ENCODE results near the gene CELSR1. TPM values are rescaled to one million over a fixed set of nuclear protein-coding genes. Genes with fewer than 3 reads are reported as not detected.

CELSR1 gene
- total RNA-seq, 3 donors from 2014 or later (not counting 1 experiment from before 2014, with no cell fraction given) = 0.89 to 3.9 (median 1.9) TPM

DNA sequence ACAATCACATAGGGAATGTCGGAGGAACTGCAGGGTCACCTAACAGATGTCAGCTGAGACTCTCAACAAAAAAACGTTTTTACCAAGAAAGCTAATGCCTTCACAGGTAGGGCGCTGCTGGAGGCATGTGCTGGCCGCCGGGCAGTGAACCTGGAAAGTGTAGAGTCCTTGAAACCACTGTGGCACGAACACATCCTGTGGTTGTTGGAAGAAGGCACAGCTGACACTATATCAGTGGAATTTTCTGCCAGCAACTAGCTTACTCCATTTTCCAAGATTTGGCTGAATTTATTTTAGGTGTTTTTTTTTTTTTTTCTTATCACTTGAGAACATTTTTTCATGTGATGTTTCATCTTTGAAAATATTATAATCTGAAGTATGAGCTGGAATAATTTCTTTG is 187.7 kb downstream of the CELSR1 start:
- peaks cover 81% of the 10 kb centered on the region for H3K36me3 ChIP-seq (ENCODE audit: control insufficient read depth, insufficient read depth, low read length)
- no peaks in the 10 kb centered on the region for H3K4me1 ChIP-seq (ENCODE audit: control insufficient read depth, insufficient read depth, low read length)
- Mint-ChIP-seq H3K36me3 (peaks cover 8% of the 10 kb centered on the region), H3K4me1 (no peaks in the 10 kb centered on the region), H3K9me3 (no peaks in the 10 kb centered on the region), H3K27me3 (ENCODE audit: low read depth in 2 of 2) (no peaks in the 10 kb centered on the region), H3K4me3 (no peak overlapping the region), H3K27ac (no peak overlapping the region)
- ATAC-seq (no peak), DNase-seq (no peak)
- H3K27ac ChIP-seq (ENCODE audit: low read length) = no peak overlapping the region
- H3K9me3 ChIP-seq (ENCODE audit: control insufficient read depth, insufficient read depth, low read length) = no peaks in the 10 kb centered on the region
- TF ChIP-seq, protein P1, sequence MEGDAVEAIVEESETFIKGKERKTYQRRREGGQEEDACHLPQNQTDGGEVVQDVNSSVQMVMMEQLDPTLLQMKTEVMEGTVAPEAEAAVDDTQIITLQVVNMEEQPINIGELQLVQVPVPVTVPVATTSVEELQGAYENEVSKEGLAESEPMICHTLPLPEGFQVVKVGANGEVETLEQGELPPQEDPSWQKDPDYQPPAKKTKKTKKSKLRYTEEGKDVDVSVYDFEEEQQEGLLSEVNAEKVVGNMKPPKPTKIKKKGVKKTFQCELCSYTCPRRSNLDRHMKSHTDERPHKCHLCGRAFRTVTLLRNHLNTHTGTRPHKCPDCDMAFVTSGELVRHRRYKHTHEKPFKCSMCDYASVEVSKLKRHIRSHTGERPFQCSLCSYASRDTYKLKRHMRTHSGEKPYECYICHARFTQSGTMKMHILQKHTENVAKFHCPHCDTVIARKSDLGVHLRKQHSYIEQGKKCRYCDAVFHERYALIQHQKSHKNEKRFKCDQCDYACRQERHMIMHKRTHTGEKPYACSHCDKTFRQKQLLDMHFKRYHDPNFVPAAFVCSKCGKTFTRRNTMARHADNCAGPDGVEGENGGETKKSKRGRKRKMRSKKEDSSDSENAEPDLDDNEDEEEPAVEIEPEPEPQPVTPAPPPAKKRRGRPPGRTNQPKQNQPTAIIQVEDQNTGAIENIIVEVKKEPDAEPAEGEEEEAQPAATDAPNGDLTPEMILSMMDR (IDR thresholded peaks at IDR 0.05) = no peak
- intact Hi-C loops (cut with micrococcal nuclease) = no loop called here
- no peaks in the 10 kb centered on the region for H3K27me3 ChIP-seq (ENCODE audit: control insufficient read depth, insufficient read depth, low read length)
- WGBS (ENCODE audit: insufficient coverage) = 85% methylated on average over 6 of the region's 6 CpGs
- no peak overlapping the region for H3K4me3 ChIP-seq (ENCODE audit: low read length)

DNA sequence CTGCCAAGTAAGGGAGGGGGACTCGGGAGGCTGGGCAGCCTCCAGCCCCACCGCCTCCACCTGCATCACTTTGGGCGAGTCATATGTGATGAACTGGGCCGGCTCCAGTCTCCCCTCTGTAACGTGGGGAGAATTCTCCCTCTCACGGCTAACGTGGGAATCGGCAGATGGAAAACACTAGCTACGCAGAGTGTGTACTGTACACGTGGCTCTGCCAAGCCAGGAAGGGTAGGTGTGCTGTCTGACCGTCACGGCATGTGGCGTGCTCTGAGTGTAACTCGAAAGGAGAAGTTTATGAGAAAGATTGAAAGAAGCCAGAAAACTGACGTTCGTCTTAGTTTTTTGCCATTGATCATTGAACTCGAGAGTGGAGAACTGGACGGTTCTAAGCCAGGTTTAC is 188.2 kb downstream of the CELSR1 start:
- DNase-seq = no peak
- Histone ChIP-seq H3K27ac (ENCODE audit: low read length) (no peak overlapping the region), H3K4me1 (ENCODE audit: control insufficient read depth, insufficient read depth, low read length) (no peaks in the 10 kb centered on the region), H3K36me3 (ENCODE audit: control insufficient read depth, insufficient read depth, low read length) (peaks cover 81% of the 10 kb centered on the region), H3K27me3 (ENCODE audit: control insufficient read depth, insufficient read depth, low read length) (no peaks in the 10 kb centered on the region), H3K9me3 (ENCODE audit: control insufficient read depth, insufficient read depth, low read length) (no peaks in the 10 kb centered on the region), H3K4me3 (ENCODE audit: low read length) (no peak overlapping the region)
- TF ChIP-seq, protein P1 (IDR thresholded peaks at IDR 0.05) = no peak
- no peak overlapping the region for H3K27ac Mint-ChIP-seq
- intact Hi-C loops (cut with micrococcal nuclease) = no loop called here
- H3K4me1 Mint-ChIP-seq = no peaks in the 10 kb centered on the region
- peaks cover 12% of the 10 kb centered on the region for H3K36me3 Mint-ChIP-seq
- ATAC-seq = no peak
- H3K27me3 Mint-ChIP-seq (ENCODE audit: low read depth in 2 of 2) = no peaks in the 10 kb centered on the region
- 93% methylated on average over 18 of the region's 18 CpGs for WGBS (ENCODE audit: insufficient coverage)
- no peaks in the 10 kb centered on the region for H3K9me3 Mint-ChIP-seq
- H3K4me3 Mint-ChIP-seq = no peak overlapping the region

DNA sequence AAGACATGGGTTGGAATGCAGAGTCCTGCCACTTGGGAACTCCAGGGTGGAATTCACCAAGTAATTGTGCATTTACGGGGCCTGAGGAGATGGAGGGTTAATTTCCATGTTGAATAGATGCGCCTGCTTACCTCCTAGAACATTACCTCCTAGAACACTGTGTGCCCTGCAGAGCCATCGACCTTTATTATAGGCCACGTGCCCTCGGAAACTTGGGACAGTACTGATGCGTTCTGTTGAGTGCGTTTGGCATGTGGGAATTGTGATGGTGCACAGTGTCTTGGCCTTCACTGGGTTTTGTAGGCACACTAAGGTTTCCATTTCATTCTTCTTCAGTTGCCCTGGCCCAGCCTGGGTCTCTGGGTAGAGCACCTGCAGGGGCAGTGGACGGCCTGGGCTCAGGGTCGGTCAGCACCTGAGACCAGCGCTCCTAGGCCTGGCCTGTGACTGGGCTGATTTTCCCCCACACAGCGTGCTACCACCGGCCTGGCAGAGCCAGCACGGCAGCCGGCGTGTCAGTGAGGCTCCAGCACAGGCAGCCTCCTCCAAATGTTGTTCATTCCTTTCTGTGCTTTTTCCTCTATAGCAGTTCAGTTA is 189.2 kb downstream of the CELSR1 start:
- 97% methylated on average over 14 of the region's 15 CpGs for WGBS (ENCODE audit: insufficient coverage)
- no peak for ATAC-seq
- H3K27ac Mint-ChIP-seq = no peak overlapping the region
- H3K9me3 ChIP-seq (ENCODE audit: control insufficient read depth, insufficient read depth, low read length) = no peaks in the 10 kb centered on the region
- TF ChIP-seq, protein P1 (IDR thresholded peaks at IDR 0.05) = no peak
- no peaks in the 10 kb centered on the region for H3K27me3 Mint-ChIP-seq (ENCODE audit: low read depth in 2 of 2)
- H3K4me1 ChIP-seq (ENCODE audit: control insufficient read depth, insufficient read depth, low read length) = no peaks in the 10 kb centered on the region
- H3K9me3 Mint-ChIP-seq = no peaks in the 10 kb centered on the region
- H3K36me3 Mint-ChIP-seq = peaks cover 15% of the 10 kb centered on the region
- peaks cover 80% of the 10 kb centered on the region for H3K36me3 ChIP-seq (ENCODE audit: control insufficient read depth, insufficient read depth, low read length)
- H3K4me3 ChIP-seq (ENCODE audit: low read length) = no peak overlapping the region
- H3K27ac ChIP-seq (ENCODE audit: low read length) = no peak overlapping the region
- intact Hi-C loops (cut with micrococcal nuclease) = no loop called here
- no peak for DNase-seq
- no peaks in the 10 kb centered on the region for H3K4me1 Mint-ChIP-seq
- H3K27me3 ChIP-seq (ENCODE audit: control insufficient read depth, insufficient read depth, low read length) = no peaks in the 10 kb centered on the region
- no peak overlapping the region for H3K4me3 Mint-ChIP-seq

DNA sequence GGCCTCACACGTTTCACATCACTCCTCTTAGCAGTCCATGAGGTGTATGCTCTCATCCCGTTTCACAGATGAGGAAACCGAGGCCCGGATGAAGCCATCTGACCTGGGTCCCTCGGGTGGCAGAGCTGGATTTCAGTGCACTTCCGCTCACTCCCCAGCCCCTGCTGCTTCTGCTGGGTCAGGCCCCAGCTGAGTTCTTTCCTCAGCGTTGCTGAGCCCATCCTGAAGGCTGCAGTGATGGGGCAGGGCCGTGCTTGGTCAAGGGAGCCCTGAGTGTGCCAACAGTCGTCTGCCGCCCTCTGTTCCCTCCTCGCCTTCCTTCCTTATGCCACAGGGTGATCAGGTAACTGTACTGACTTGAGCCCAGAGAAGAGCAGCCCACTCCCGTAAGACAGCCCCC is 189.8 kb downstream of the CELSR1 start:
- intact Hi-C loops (cut with micrococcal nuclease) = no loop called here
- Mint-ChIP-seq H3K4me3 (no peak overlapping the region), H3K4me1 (no peaks in the 10 kb centered on the region), H3K27me3 (ENCODE audit: low read depth in 2 of 2) (no peaks in the 10 kb centered on the region), H3K36me3 (peaks cover 15% of the 10 kb centered on the region), H3K9me3 (no peaks in the 10 kb centered on the region), H3K27ac (no peak overlapping the region)
- ATAC-seq = no peak
- no peaks in the 10 kb centered on the region for H3K27me3 ChIP-seq (ENCODE audit: control insufficient read depth, insufficient read depth, low read length)
- TF ChIP-seq, protein P1 (IDR thresholded peaks at IDR 0.05) = no peak
- DNase-seq = no peak
- no peak overlapping the region for H3K27ac ChIP-seq (ENCODE audit: low read length)
- 97% methylated on average over 12 of the region's 12 CpGs for WGBS (ENCODE audit: insufficient coverage)
- no peak overlapping the region for H3K4me3 ChIP-seq (ENCODE audit: low read length)
- no peaks in the 10 kb centered on the region for H3K4me1 ChIP-seq (ENCODE audit: control insufficient read depth, insufficient read depth, low read length)
- H3K9me3 ChIP-seq (ENCODE audit: control insufficient read depth, insufficient read depth, low read length) = no peaks in the 10 kb centered on the region
- peaks cover 78% of the 10 kb centered on the region for H3K36me3 ChIP-seq (ENCODE audit: control insufficient read depth, insufficient read depth, low read length)

All from natural killer cell (primary cell).